HEK293T (cell line): ENCODE results near the gene PRDM16.

Experiments
- BHLHE40 ChIP-seq: fragments of 450-650 bp; IDR thresholded peaks from 2 replicates; pipeline ENCODE4 v1.6.1; 2016; ENCODE audit warnings: mild to moderate bottlenecking, moderate library complexity, borderline replicate concordance
- ELF4 ChIP-seq: fragments of 450-650 bp; IDR thresholded peaks from 2 replicates; pipeline ENCODE4 v1.6.1; 2017; ENCODE audit warnings: antibody characterized with exemption
- FOXA1 ChIP-seq: fragments of 450-650 bp; IDR thresholded peaks from 2 replicates; pipeline ENCODE4 v1.6.1; 2016; ENCODE audit warnings: mild to moderate bottlenecking
- FOXM1 ChIP-seq: fragments of 450-650 bp; IDR thresholded peaks from 2 replicates; pipeline ENCODE4 v1.6.1; 2017; ENCODE audit warnings: mild to moderate bottlenecking, borderline replicate concordance
- HDGF ChIP-seq: fragments of 450-650 bp; IDR thresholded peaks from 2 replicates; pipeline ENCODE4 v1.6.1; 2017; ENCODE audit warnings: antibody characterized with exemption, borderline replicate concordance
- LEF1 ChIP-seq: fragments of 450-650 bp; IDR thresholded peaks from 2 replicates; pipeline ENCODE4 v1.6.1; 2017; ENCODE audit warnings: mild to moderate bottlenecking, borderline replicate concordance
- NFRKB ChIP-seq: fragments of 450-650 bp; IDR thresholded peaks from 2 replicates; pipeline ENCODE4 v1.6.1; 2016; ENCODE audit warnings: mild to moderate bottlenecking, moderate library complexity
- PKNOX1 ChIP-seq: fragments of 450-650 bp; IDR thresholded peaks from 2 replicates; pipeline ENCODE4 v1.6.1; 2016
- SP1 ChIP-seq: fragments of 450-650 bp; IDR thresholded peaks from 2 replicates; pipeline ENCODE4 v1.6.1; 2017
- SUZ12 ChIP-seq: fragments of 450-650 bp; IDR thresholded peaks from 2 replicates; pipeline ENCODE4 v1.6.1; 2016; ENCODE audit warnings: mild to moderate bottlenecking
- TARDBP ChIP-seq: fragments of 450-650 bp; IDR thresholded peaks from 2 replicates; pipeline ENCODE4 v1.6.1; 2016
- ZNF384 ChIP-seq: fragments of 450-650 bp; IDR thresholded peaks from 2 replicates; pipeline ENCODE4 v1.6.1; 2016

- no peak for TF ChIP-seq FOXA1
- TF ChIP-seq FOXM1, result no peak
- no peak for TF ChIP-seq SUZ12
- no peak for TF ChIP-seq NFRKB
- no peak for TF ChIP-seq LEF1
- no peak for TF ChIP-seq SP1
- no peak for TF ChIP-seq BHLHE40
- TF ChIP-seq TARDBP, result no peak
- TF ChIP-seq ELF4, result no peak
- TF ChIP-seq HDGF, result no peak
- no peak for TF ChIP-seq PKNOX1
- no peak for TF ChIP-seq ZNF384
Measured at GRCh38 chr1:3294450-3294849, 225.4 kb downstream of the PRDM16 start.
